Measurements from ENCODE around the gene RNF115. TPM values are rescaled to one million over a fixed set of nuclear protein-coding genes. Genes with fewer than 3 reads are reported as not detected.

Gene RNF115
- total RNA-seq, 1 donor from 2014 or later = 13.9 TPM

GRCh38 chr1:145695821-145696629 lies 127.9 kb downstream of the RNF115 start:
- H3K36me3 Mint-ChIP-seq = no peaks in the 10 kb centered on the region
- no peak for DNase-seq (ENCODE audit: low spot score in 2 of 2, unreplicated experiment in 2 of 2)
- peaks cover 1% of the 10 kb centered on the region for H3K4me1 Mint-ChIP-seq
- no peak overlapping the region for H3K4me3 Mint-ChIP-seq
- TF ChIP-seq CTCF (IDR thresholded peaks at IDR 0.05; ENCODE audit: unreplicated experiment) = no peak
- H3K9me3 Mint-ChIP-seq = no peaks in the 10 kb centered on the region
- no peaks in the 10 kb centered on the region for H3K27me3 Mint-ChIP-seq (ENCODE audit: low read depth)
- H3K27ac Mint-ChIP-seq = no peak overlapping the region

- H3K4me3 Mint-ChIP-seq = no peak overlapping the region
- DNase-seq (ENCODE audit: low spot score in 2 of 2, unreplicated experiment in 2 of 2) = no peak
- H3K27me3 Mint-ChIP-seq (ENCODE audit: low read depth) = no peaks in the 10 kb centered on the region
- H3K36me3 Mint-ChIP-seq = peaks cover 2% of the 10 kb centered on the region
- TF ChIP-seq CTCF (IDR thresholded peaks at IDR 0.05; ENCODE audit: unreplicated experiment) = no peak
- H3K4me1 Mint-ChIP-seq = peaks cover 11% of the 10 kb centered on the region
- H3K27ac Mint-ChIP-seq = no peak overlapping the region
- peaks cover 6% of the 10 kb centered on the region for H3K9me3 Mint-ChIP-seq
Measured at GRCh38 chr1:145692785-145693443, 131.0 kb downstream of the RNF115 start.

- peak overlapping the region; percentile 81 for H3K27ac Mint-ChIP-seq
- peaks cover 2% of the 10 kb centered on the region for H3K36me3 Mint-ChIP-seq
Measured at GRCh38 chr1:145690587-145691558, 133.0 kb downstream of the RNF115 start.

DNA sequence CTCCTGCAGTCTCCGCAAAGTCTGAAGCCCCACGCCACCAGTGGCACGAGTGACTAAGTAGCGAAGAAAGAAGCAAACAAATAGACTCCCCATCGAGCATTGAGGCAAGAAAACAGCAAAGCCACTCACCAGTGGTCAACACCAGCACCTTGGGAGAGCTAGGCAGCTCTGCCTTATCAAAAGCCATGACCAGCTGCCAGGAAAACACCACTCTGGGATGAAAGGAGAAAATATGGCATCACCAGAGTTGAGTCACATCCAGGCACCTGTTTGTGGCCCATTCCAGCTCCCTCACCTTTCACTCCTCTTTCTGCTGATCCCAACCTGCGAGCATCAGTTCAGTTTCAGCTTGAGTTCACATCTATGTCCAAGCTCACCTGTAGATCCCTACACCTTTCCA lies 134.0 kb downstream of the RNF115 start:
- H3K27ac Mint-ChIP-seq = peak overlapping the region; percentile 81
- H3K27me3 Mint-ChIP-seq (ENCODE audit: low read depth) = no peaks in the 10 kb centered on the region
- H3K9me3 Mint-ChIP-seq = peaks cover 6% of the 10 kb centered on the region
- DNase-seq (ENCODE audit: low spot score in 2 of 2, unreplicated experiment in 2 of 2) = no peak
- no peak overlapping the region for H3K4me3 Mint-ChIP-seq
- TF ChIP-seq CTCF (IDR thresholded peaks at IDR 0.05; ENCODE audit: unreplicated experiment) = no peak
- H3K36me3 Mint-ChIP-seq = peaks cover 2% of the 10 kb centered on the region
- peaks cover 11% of the 10 kb centered on the region for H3K4me1 Mint-ChIP-seq

More at GRCh38 chr1:145690587-145691558, 133.0 kb downstream of the RNF115 start:
- Mint-ChIP-seq H3K4me3 (no peak overlapping the region), H3K9me3 (peaks cover 6% of the 10 kb centered on the region), H3K27me3 (ENCODE audit: low read depth) (no peaks in the 10 kb centered on the region), H3K4me1 (peaks cover 11% of the 10 kb centered on the region)
- DNase-seq (ENCODE audit: low spot score in 2 of 2, unreplicated experiment in 2 of 2) = no peak
- no peak for TF ChIP-seq CTCF (IDR thresholded peaks at IDR 0.05; ENCODE audit: unreplicated experiment)

DNA sequence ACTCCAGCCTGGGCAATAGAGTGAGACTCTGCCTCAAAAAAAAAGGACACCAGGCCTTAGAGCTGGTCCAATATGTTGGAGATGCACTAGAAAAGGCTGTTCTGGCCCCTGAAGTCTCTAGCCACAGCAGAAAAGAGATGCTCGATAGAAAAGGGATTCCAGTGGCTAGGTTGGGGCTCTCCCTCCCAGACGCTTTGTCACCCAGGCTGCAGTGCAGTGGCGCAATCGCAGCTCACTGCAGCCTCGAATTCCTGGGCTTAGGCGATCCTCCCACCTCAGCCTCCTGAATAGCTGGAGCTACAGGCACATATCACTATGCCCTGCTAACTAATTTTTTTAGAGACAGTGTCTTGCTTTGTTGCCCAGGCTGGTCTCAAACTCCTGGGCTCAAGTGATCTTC lies 135.0 kb downstream of the RNF115 start:
- Mint-ChIP-seq H3K27me3 (ENCODE audit: low read depth) (no peaks in the 10 kb centered on the region), H3K4me3 (no peak overlapping the region), H3K9me3 (peaks cover 6% of the 10 kb centered on the region), H3K36me3 (peaks cover 2% of the 10 kb centered on the region), H3K27ac (no peak overlapping the region), H3K4me1 (peaks cover 11% of the 10 kb centered on the region)
- no peak for DNase-seq (ENCODE audit: low spot score in 2 of 2, unreplicated experiment in 2 of 2)
- no peak for TF ChIP-seq CTCF (IDR thresholded peaks at IDR 0.05; ENCODE audit: unreplicated experiment)

All from mesothelial cell of epicardium (in vitro differentiated cells).